ENCODE results near the gene VWA1.
"Not testable (repeated sequence)": the region's sequence is repeated elsewhere in the genome, so short reads cannot be mapped to it uniquely, and the experiment has no call there.

The VWA1 gene

GRCh38 chr1:1437904-1438376 lies 2.5 kb downstream of the VWA1 start:
- no peak for DNase-seq

DNA sequence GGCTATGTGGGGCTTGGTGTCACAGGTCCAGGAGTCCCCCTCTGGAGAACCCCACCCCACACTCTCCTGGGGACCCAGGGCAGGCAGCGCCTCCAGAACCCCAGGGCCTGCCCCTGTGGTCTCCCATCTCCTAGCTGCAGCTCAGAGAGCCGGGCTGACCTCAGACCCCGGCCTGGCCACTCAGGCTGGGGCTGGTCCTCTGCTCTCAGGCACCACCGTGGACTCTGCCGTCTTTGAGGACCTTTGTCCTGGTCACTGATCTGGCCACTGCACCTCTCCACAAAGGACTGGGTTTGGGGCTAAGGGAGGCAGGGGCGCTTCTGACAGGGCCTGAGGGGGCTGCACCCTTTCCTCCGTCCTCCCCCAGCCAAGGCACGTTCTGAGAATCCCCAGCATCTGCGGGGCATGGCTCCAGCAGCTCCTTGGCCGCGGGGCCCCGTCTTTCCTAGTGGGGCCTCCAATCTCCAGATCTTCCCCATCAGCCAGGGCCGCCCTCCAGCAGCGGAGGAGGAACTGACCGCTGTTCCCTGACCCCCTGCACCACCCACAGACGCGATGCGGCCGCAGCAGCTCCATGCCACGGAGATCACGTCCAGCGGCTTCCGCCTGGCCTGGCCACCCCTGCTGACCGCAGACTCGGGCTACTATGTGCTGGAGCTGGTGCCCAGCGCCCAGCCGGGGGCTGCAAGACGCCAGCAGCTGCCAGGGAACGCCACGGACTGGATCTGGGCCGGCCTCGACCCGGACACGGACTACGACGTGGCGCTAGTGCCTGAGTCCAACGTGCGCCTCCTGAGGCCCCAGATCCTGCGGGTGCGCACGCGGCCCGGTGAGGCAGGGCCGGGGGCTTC lies 3.3 kb downstream of the VWA1 start:
- DNase-seq: no peak

- no peak for DNase-seq
Observed at GRCh38 chr1:1439546-1440261, 4.2 kb downstream of the VWA1 start.

- DNase-seq: no peak
Observed at GRCh38 chr1:1440262-1441001, 4.9 kb downstream of the VWA1 start.

DNA sequence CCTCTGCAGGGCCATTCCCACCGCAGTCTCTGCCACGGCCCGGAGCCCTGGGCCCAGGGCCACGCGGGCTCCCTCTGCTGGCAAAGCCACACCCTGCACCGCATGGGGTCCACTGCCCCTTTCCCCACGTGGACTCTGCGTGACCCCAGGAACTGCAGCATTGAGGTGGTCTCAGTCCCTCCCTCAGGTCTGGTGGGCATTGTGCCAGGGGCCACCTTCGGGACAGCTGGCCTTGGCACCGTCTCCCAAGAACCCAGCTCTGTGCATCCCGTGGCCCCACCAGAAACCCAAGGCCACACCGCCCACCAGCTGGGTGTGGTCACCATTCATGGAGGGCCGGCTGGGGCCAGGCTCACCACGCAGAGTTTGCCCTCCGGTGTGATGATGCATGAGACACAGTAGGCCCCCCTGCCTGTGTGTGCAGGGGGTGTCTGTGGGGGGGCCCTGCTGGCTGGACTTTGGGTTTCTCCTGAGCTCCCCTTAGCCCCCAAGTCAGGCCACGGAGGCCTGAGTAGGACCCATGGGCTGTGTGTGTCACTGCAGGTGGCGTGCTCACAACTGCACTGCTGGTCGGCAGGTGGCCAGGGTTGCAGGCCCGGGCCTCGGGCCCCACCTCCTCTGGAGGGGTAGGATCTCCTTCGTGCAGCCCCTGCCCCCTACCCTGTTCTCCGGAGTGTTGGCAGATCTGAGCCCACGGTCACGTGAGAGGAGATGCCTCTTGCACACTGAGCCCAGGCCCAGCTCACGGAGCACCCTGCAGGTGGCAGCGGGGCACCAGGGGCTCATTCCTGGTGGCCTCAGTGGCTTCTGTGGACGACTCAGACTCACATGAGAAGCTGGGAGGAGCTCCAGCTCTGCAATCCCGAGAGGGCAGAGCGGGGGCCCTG lies 5.8 kb downstream of the VWA1 start:
- peak; percentile 31 for DNase-seq

GRCh38 chr1:1442069-1442770 lies 6.7 kb downstream of the VWA1 start:
- no peak for DNase-seq

DNA sequence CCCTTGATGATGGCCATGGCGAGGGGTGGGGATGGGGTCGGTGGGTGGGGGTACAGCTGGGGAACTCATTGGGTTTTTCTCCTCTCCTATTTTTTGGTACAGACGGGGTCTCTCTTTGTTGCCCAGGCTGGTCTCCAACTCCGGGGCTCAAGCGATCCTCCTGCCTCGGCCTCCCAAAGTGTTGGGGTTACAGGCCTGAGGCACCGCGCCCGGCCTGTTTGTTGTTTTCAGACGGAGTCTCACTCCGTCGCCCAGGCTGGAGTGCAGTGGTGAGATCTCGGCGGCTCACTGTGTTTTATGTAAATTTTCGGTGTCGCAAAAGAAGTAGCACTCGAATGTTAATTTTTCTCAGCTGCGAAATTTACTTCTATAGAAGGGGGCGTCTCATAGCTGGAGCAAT lies 11.1 kb downstream of the VWA1 start:
- DNase-seq: not testable (repeated sequence)

DNA sequence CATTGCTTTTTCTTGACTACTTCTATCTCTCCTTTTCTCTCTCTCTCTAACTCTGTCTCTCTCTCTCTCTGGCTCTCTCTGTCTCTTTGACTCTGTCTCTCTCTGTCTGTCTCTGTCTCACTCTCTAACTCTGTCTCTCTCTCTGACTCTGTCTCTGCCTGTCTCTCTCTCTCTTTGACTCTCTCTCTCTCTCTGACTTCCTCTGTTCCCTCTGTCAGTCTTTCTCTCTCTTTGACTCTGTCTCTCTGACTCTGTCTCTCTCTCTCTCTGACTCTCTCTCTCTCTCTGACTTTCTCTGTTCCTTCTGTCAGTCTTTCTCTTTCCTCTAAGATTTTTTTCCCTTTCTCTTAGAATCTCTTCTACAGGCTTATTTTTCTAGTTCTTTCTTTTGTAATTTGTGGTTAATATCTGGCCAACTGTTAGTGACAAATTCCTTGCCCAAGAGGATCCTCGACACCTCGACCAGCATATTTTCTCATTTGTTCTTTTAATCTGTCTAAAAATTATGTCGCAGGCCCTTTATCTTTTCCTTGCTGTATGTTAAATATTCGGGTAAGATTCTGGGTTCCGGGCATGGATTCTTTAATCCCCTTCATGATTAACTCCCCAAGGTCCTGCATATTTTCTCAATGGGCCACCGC lies 13.7 kb downstream of the VWA1 start, which contains the start of gene ATAD3C:
TSS of gene ATAD3C (plus strand) at position 591 of the 641 bp plus-strand sequence. CDS start 995 bp downstream, outside the sequence.
- DNase-seq: no peak

DNA sequence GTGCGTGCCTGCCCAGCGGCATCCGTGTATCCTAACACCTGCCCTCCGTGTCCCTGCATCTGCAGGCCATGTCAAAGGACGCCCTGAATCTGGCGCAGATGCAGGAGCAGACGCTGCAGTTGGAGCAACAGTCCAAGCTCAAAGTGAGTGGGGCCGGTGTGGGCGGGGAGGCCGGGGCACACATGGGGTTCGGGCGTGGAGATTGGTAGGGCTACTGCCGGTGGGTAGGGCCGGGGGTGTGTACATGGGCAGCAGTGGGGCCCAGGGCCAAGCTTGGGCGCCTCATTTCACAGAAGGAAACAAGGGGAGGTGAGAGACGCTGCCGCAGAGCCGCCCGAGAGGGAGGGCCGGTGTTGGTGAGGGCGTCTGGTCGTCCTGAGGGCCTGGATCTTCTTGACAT lies 15.1 kb downstream of the VWA1 start:
- DNase-seq: not testable (repeated sequence)

DNA sequence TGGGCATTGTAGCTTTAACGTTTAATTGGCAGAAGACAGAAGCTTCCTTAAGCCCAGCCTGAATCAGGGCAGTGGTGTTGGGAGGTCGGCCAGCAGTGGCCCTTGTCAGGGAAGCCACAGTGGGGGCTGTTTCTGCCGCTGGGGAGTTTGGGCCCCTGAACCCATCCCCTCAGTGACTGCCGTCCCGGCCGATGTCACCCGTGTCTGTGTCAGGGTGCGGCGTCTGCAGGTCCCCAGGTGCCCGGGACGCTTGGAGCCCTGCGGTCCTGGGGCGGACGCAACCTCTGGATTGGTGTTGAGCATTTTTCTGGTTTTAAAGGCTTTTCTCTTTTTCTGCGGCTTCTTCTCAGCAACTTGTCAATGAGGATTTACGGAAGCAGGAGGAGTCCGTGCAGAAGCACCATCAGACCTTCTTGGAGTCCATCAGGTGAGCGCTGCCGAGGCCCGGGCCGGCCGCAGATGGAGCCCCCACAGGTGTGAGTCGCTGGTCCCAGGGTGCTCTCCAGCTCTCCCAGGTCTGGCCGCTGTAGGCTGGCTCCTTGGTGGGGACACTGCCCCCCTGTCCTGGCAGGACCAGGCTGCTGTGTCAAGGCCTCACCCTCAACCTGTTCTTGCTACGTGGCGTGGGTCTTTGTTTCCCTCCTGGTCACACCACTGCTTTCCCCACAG lies 16.3 kb downstream of the VWA1 start:
- DNase-seq: no peak

DNA sequence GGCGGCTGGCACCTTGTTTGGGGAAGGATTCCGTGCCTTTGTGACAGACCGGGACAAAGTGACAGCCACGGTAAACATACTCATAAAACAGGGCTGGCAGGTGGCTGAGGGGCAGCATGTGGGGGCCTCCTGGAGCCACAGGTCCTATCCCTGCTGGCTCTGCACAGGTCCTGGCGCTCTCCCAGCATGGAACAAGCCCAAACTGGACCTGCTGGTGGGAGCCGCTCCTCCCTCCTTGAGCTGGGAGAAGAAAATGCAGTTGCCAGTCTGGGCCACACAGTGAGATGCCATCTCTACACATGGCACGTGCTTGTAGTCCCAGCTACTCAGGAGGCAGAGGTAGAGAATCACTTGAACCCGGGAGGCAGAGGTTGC lies 16.9 kb downstream of the VWA1 start:
- DNase-seq: not testable (repeated sequence)

- DNase-seq: no peak
Observed at GRCh38 chr1:1452882-1453281, 17.4 kb downstream of the VWA1 start.

GRCh38 chr1:1454286-1455056 lies 19.0 kb downstream of the VWA1 start:
- not testable (repeated sequence) for DNase-seq

DNA sequence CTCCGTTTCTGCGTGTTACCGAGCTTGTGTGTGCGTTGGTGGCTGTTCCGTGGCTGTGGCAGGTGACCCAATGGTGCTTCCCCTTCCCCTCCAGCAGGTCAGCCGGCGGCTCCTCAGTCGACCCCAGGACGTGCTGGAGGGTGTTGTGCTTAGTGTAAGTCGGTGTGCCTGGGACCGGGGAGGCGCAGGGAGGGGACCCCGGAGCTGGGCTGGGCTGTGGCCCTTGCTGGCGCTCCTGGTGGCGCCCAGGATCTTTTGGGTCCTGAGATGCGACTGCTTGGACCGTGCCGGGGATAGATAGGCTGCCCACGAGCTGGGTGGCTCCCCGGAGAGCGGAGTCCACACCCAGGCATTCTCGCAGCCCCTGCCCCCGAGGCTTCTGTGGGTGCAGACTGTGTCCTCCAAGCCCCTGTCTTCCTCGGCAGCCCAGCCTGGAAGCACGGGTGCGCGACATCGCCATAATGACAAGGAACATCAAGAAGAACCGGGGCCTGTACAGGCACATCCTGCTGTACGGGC lies 19.9 kb downstream of the VWA1 start:
- DNase-seq: no peak

- DNase-seq: not testable (repeated sequence)
Observed at GRCh38 chr1:1455934-1456333, 20.4 kb downstream of the VWA1 start.

- DNase-seq: not testable (repeated sequence)
Observed at GRCh38 chr1:1456683-1457255, 21.3 kb downstream of the VWA1 start.

- DNase-seq: not testable (repeated sequence)
Observed at GRCh38 chr1:1459156-1459555, 23.7 kb downstream of the VWA1 start.

DNA sequence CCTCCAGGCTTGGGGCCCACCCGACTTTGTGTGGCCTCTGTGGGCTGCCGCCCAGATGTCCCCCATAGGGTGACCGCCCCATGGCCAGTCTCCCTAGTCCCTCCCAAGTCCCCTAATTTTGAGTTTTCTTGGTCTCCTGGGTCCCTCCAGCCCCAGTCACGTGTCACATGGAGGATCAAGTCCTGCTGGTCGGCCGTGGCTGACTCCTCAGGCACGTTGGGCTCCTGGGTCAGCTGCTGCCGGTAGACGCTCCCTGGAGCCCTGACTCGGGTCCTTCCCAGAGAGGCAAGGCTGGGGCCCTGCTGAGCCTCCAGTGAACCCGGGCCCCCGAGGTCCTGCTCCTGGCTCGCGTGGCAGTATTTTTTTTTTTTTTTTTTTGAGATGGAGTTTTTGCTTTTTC lies 24.2 kb downstream of the VWA1 start:
- not testable (repeated sequence) for DNase-seq

DNA sequence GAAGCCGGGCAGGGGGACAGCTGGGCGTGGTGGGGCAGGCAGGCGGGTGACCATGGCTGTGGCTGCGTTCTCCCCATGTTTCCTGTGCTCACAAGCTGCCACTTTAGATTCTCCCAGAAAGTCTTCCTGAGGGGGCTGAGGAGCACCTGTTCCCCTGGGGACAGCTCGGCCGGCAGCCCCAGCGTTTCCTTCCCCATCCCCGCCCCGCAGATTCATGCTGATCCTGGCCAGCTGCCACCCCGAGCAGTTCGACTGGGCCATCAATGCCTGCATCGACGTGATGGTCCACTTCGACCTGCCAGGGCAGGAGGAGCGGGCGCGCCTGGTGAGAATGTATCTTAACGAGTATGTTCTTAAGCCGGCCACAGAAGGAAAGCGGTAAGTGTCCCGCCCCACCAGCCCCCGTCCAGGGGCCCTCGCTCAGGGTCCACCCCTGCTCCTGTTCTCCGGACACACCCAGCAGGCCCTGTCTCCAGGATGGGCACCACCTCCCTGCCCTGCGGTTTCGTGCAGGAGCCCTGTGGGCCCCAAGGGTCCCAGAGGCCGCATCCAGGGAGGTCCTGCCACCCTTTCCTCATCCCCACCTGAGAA lies 25.1 kb downstream of the VWA1 start:
- no peak for DNase-seq
